GM21390 (cell line): ENCODE data around the gene MVB12A.

ENCODE experiments used
- ATAC-seq: cut with Tn5 transposase; IDR thresholded peaks from one replicate; pipeline ENCODE4 v1.9.1; 2021; ENCODE audit not compliant: unreplicated experiment

MVB12A gene

DNA sequence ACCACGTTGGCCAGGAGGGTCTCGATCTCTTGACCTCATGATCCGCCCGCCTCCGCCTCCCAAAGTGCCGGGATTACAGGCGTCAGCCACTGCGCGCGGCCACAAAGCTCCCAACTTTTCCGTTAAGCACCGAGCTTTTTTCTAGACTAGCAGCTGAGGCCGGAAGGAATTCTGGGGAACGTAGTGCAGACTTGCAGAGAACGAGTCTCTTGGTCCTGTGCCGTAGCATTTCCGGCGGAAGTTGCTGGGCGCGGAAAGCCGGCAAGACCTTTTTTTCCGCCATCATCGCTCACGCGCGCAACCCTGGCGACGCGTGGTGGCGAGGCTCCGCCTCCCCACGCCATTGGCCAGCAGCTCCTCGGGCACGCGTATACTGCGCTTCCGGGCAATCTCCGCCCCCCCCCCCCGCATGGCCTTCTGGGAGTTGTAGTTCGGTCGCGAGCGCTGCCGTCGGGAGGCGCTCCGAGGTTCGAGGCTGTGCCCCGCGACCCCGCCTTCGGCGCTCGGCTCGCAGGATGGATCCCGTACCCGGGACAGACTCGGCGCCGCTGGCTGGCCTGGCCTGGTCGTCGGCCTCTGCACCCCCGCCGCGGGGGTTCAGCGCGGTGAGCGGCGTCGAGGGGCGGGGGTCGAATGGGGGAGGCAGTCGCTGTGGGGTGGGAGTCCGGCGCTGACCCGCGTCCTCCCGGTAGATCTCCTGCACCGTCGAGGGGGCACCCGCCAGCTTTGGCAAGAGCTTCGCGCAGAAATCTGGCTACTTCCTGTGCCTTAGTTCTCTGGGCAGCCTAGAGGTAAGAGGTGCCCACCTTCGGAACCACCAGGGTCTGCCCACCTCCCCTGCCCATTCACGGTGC lies at the start of gene MVB12A:
MVB12A (plus strand) TSS at position 427 of the 854 bp plus-strand sequence; CDS start at position 516, 89 bp downstream.
- peak; percentile 78 for ATAC-seq

DNA sequence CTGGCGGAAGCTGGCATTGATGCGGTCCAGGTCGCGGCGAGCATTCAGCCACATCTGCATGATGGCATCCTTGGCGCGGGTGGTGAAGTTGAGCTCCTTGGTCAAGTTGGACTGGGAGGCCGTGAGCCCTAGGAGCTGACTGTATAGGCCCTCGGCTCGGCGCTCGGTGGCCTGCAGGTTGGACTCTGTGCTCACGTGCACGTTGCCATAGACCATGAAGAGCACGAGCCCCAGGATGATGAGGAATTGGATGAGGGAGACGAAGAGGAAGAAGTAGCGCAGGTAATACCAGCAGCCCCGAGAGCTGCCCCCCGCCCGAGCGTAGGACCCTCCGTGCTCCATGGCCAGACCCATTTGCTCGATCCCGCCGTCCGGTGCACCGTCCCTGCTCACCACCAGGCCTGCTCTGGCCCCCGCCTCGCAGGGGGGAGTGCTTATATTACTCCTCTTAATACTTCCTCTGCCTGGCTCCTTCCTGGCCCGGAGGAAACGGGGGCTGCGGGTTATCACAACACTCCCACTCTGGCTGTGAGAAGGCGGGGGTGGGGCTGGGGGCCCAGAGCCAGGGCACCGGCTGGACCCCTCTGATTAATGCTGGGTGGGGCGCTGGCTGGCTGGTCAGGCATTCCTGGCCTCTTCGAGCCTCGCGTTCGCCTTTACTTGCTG lies 42.8 kb upstream of the MVB12A start, which contains the start of gene PLVAP:
PLVAP (minus strand) TSS at position 408 of the 666 bp plus-strand sequence; CDS start at position 354, 54 bp downstream.
- ATAC-seq: no peak

DNA sequence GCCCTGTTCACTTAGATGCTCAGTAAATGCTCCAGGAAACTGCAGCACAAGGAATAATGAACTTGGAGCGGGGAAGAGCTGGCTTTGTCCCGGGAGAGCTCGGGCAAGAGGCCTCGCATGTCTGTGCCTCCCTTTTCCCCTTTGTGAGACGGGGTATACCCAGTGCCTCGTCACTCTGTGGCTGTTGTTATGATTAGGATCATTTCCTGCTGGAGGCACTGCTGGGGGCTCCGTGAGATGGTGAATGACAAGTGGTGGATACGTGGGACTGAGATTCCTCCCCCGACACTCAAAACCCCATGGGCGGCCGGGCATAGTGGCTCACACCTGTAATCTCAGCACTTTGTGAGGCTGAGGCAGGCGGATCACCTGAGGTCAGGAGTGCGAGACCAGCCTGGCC lies 41.6 kb upstream of the MVB12A start:
- ATAC-seq: no peak

- ATAC-seq: no peak
Measured at GRCh38 chr19:17379221-17379631, 40.6 kb upstream of the MVB12A start.

DNA sequence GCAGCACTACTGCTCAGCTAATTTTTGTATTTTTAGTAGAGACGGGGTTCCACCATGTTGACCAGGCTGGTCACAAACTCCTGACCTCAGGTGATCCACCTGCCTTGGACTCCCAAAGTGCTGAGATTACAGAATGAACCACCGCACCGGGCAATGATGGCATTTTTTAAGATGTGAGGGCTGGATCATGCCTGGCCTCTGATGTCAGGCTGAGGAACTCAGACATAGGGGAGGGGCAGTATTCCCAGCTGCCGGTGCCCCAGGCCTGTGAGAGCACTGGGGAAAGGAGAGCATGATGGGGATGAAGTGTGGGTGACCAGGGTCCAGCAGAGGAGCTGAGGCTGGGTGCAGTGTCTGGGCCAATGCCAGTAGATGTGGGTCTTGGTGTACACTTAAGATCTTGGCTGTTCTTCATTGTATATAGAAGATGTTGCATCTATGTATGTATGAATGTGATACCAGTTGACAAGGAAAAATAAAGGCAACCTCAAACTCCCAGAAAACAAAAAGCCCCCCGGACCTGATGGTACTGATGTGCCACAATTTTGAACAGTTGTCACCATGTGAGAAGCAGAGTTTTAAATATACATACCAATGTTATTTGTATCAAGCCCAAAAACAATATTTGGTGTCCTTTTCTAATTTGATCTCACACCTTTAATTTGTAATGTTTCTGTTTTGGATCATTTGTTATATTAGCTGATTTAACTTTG lies 39.3 kb upstream of the MVB12A start:
- no peak for ATAC-seq

DNA sequence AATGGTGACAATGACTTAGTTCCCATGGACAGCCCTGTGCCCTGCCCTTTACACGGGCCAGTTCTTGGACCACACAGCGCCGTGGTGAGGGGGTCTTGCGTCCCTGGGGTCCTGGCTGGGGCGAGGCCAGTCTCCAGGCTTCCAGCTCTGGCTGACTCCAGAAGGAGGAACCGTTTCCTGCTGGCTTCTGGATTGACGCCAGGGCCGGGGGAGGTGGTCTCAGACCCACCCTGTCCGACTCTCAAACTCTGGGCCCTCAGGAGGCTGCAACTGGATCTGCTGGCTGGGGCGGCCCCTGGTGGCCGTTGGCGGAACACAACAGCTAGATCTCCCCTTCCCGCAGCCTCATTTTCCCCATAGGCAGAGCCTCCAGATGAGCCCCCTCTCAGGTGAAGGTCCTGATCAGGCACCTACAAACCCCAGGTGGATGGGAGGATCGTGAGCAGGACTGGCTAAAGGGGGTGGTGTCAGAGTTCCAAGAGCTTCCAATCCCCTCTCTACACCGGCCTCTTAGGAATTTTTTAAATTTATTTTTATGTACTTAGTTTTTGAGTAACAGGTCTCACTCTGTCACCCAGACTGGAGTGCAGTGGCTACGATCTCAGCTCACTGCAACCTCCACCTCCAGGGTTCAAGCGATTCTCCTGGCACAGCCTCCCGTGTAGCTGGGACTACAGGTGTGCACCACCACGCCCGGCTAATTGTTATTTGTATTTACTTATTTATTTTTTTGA lies 33.8 kb upstream of the MVB12A start:
- no peak for ATAC-seq

DNA sequence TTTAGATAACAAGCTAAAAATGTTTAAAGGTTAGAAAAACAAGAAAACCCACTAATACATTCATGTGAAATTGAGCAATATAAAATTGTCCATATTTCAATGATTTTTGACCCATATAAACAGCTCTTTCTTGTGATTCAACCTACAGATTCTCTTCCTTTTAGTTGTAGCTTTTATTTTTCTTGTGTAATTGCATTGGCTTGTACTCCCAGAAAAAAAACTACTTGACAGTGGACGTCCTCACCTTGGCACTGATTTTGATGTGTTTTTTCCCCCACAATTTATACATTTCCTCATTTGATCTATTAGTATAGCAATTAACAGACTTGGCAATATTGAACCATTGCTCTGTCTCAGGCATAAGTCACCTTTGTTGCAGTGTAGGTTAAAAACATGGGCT lies 30.6 kb upstream of the MVB12A start:
- no peak for ATAC-seq

DNA sequence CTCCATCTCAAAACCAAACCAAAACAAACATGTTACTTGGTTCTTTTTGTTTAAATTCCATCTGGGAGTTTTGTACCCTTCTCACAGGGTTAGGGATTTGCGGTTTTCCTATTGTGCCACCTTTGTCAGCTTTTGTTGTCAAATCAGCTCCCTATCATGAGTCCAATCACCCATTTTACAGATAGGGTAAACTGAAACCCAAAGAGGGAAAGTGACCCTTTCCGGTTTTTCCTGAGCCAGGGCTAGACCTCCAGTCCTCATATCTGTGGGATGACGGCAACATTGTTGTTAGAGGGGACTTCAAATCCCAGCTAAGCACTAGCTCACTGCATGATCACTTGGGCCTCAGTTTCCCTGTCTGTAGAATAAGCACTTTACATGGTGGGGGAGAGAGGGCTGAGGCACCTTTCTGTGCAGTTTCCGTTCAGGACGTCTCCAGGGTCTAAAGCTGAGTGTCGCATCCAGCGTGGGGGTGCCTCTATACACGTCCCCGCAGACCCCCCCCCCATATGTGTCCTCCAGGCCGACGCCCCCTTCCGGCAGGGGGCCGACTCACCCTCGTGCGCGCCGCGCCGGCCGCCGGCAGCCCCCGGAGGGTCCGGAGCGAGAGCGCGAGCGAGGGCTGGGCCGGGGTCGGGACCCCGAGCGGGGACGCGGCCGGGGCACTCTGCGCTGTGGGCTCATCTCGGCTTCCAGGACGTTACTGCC lies 29.7 kb upstream of the MVB12A start:
- no peak for ATAC-seq

DNA sequence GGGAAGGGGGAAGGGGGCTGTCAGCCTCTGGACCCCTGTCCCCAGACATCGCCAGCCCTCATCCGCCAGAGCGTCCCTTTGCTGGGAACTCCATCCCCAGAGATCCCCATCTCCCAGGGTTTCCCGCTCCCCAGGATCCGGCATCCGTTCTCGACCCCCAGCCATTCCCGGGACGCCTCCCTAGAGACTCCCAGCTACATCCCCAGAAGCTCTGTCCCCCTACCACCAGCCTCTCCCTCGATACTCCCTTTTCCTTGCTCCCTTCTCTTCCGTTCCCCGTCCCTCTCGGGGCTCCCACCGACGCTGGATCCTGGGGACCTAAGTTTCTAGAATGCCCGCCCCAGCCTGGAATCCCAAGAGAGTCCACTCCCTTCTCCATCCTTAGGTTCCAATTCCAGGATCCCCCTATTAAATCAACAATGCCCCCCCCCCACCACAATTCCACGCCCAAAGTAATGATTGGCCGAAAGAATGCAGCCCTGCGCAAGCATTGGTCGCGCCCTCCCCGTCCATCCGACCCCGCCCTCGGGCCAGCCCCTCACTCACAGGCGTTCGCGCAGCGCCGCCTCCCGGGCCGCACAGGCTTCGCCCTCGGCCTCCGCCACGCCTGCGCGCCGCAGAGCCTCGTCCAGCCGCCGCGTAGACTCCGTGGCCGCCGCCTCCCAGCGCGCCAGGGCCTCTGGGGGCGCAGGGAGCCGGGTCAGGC lies 29.0 kb upstream of the MVB12A start:
- peak; percentile 83 for ATAC-seq

- no peak for ATAC-seq
Measured at GRCh38 chr19:17391371-17392151, 28.3 kb upstream of the MVB12A start.

DNA sequence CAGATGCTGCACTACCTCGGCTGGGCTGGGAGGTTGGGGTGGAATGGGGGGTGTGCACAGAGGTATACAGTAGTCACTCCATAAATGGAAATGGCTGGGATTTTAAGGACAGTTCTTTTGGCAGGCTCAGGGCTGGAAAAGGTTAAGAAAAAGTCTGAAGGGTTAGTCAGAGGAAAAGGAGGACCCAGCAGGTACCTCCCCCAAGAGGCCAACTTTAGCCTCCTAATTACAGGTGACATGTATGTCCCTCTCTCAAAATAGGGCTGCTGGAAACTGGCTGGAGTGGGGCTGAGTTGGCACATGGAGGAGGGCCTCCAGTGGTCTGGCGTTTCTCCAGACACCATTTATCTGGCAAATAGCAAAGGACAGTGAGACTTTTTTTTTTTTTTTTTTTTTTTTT lies 26.8 kb upstream of the MVB12A start:
- no peak for ATAC-seq

DNA sequence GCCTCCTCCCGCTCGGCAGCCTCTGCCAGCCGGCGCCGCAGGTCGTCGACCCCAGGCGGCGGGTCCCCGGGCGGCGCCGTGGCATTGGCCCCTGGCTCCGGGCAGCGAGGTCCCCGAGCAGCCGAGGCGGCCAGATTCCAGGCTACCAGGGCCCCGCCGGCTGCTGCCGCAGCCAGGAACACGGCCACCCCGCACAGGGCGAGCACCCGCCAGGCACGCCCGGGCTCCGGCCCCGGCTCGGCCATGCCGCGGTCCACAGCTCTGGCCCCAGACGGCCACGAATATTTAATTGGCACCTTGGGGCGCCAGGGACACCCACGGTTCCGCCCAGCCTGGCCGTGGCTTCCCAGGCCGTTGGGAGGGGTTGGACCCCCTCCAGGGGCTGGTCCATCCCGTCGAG lies 25.9 kb upstream of the MVB12A start, which contains the start of gene CCDC194:
CCDC194 (minus strand) TSS at position 283 of the 400 bp plus-strand sequence; CDS start at position 245, 38 bp downstream.
- ATAC-seq: no peak

GRCh38 chr19:17394891-17395415 lies 24.9 kb upstream of the MVB12A start:
- no peak for ATAC-seq

DNA sequence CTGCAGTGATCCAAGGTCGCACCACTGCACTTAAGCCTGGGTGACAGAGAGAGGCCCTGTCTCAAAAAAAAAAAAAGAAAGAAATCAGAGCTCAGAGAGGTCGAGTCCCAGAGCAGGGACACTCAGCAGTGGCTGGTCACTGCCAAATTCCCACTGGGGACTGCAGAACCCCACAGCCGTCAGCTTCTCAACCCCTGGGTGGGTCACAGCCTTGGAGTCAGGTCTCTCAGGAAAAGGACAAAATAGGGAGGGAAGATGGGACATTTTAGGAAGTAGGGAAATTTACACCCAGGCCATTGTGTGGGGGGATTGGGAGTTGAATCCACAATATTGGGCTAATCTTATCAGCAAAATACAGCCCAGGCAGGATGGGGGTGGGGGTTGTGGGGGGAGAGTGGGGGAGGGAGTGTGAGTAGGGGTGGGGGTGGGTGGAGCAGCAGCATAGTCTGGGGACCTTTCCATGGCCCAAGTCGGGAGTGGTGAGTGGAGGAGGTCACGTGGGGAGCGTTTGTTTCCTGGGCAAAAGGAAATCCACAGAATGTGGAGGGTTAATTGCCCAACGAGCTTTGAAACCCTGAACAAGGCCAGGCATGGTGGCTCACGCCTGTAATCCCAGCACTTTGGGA lies 20.8 kb upstream of the MVB12A start:
- ATAC-seq: no peak

- ATAC-seq: no peak
Measured at GRCh38 chr19:17401628-17402027, 18.2 kb upstream of the MVB12A start.

DNA sequence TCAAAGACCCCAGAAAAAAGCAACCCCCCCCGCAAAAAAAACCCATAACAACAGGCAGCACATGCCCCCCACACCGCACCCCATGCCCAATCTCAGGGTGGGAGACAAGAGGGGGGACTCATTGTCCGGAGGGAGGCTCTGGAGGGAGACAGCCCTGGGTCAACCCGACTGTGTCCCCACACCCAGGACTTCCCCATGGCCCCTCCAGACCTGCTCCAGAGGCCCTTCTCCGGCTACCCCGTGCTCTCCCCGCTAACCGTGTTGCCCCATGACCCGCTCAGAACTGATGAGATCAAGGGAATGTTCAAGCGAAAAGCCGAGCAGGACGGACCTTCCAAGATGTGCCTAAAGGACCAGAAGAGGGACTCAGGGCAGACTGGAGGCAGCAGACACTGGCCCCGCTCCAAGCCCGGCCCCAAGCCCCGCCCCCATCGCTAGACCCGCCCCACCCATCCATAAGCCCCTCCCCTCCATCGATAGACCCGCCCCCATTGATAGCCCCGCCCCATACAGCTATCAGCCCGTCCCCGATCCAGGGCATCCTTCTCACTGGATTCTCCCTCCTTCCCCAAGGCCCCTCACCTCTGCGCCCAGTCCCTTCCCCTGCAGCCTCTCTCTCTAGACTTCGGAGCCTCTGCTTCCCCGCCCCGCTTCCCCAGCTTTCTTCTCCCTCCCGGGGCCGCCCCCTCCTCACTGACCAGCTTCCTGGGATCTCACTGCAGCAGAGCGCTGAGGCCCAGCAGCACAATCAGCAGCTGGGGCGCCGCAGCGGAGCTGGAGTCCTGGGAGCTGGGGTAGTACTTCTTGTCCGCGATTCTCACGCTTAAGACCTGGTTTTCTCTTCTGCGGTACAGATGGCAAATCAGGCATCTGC lies 16.6 kb upstream of the MVB12A start:
- ATAC-seq: no peak

DNA sequence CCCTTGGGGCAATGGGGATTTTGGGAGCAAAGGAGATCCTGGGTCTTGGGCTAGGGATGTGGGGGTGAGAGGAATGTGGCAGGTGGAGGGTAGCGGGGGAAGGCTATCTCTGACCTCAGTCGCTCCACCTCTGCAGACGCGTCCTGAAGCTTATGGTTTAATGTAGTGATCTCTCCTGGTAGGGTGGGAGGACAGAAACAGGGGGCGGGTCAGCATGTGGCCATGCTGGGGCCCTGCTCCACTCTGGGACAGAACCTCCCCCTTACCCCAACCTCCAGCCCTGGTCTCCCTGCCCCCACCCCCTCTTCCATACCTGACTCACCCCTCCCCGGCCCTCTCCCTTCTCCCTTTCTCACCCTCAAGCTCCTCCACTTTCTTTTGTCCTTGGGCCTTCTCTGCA lies 15.8 kb upstream of the MVB12A start:
- ATAC-seq: no peak
